ENCODE results near the gene GZMM.

GZMM gene

GRCh38 chr19:512547-513365 is 31.1 kb upstream of the GZMM start:
- no peak for DNase-seq (ENCODE audit: low read depth)

- no peak for DNase-seq (ENCODE audit: low read depth)
Measured at GRCh38 chr19:513368-514165, 30.3 kb upstream of the GZMM start.

GRCh38 chr19:514166-514663 is 29.6 kb upstream of the GZMM start:
- no peak for DNase-seq (ENCODE audit: low read depth)

GRCh38 chr19:517721-518597 is 25.9 kb upstream of the GZMM start:
- DNase-seq (ENCODE audit: low read depth) = no peak

GRCh38 chr19:518598-519231 is 25.1 kb upstream of the GZMM start:
- DNase-seq (ENCODE audit: low read depth) = no peak

- DNase-seq (ENCODE audit: low read depth) = no peak
Measured at GRCh38 chr19:519449-519865, 24.4 kb upstream of the GZMM start.

- DNase-seq (ENCODE audit: low read depth) = no peak
Measured at GRCh38 chr19:522726-523125, 21.1 kb upstream of the GZMM start.

- no peak for DNase-seq (ENCODE audit: low read depth)
Measured at GRCh38 chr19:524062-524674, 19.7 kb upstream of the GZMM start.

GRCh38 chr19:525029-525428 is 18.8 kb upstream of the GZMM start:
- no peak for DNase-seq (ENCODE audit: low read depth)

GRCh38 chr19:525857-526419 is 17.9 kb upstream of the GZMM start:
- no peak for DNase-seq (ENCODE audit: low read depth)

GRCh38 chr19:530134-531008 is 13.5 kb upstream of the GZMM start:
- DNase-seq (ENCODE audit: low read depth) = no peak

- DNase-seq (ENCODE audit: low read depth) = peak; percentile 78
Measured at GRCh38 chr19:531009-531752, 12.7 kb upstream of the GZMM start.

- DNase-seq (ENCODE audit: low read depth) = no peak
Measured at GRCh38 chr19:531753-532560, 11.9 kb upstream of the GZMM start, which contains the start of gene CDC34. Gene CDC34, plus strand, starts transcription at chr19:531760. Its CDS starts 172 bp downstream, at chr19:531932.

- no peak for DNase-seq (ENCODE audit: low read depth)
Measured at GRCh38 chr19:532561-533363, 11.1 kb upstream of the GZMM start.

- no peak for DNase-seq (ENCODE audit: low read depth)
Measured at GRCh38 chr19:533364-534058, 10.3 kb upstream of the GZMM start.

- DNase-seq (ENCODE audit: low read depth) = no peak
Measured at GRCh38 chr19:534088-534487, 9.8 kb upstream of the GZMM start.
